ENCODE data around the gene TLDC2.

DNA sequence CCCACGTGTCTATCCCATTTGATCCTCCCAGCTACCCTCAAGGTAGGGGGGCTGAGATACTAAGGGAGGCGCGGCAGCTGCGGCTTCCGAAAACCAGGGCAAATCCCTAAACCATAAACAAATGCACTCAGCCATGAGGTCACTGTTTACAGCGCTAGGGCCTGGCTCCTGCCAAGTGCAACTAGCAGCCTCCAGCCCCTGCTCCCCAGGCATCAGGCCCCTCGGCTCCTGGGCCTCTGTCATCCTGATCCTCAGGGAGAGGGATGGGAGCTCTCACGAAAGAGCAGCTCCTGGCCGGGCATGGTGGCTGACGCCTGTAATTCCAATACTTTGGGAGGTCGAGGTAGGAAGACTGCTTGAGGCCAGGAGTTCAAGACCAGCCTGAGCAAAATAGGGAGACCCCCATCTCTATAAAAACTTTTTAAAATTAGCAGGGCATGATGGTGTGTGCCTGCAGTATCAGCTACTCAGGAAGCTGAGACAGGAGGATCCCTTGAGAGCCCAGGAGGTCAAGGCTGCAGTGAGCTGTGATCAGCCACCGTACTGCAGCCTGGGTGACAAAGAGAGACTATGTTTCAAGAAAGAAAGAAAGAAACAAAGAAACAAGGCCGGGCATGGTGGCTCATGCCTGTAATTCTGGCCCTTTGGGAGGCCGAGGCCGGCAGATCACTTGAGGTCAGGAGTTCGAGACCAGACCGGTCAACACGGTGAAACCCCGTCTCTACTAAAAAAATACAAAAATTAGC, 42.5 kb upstream of the TLDC2 start:
- TF ChIP-seq, protein P1, sequence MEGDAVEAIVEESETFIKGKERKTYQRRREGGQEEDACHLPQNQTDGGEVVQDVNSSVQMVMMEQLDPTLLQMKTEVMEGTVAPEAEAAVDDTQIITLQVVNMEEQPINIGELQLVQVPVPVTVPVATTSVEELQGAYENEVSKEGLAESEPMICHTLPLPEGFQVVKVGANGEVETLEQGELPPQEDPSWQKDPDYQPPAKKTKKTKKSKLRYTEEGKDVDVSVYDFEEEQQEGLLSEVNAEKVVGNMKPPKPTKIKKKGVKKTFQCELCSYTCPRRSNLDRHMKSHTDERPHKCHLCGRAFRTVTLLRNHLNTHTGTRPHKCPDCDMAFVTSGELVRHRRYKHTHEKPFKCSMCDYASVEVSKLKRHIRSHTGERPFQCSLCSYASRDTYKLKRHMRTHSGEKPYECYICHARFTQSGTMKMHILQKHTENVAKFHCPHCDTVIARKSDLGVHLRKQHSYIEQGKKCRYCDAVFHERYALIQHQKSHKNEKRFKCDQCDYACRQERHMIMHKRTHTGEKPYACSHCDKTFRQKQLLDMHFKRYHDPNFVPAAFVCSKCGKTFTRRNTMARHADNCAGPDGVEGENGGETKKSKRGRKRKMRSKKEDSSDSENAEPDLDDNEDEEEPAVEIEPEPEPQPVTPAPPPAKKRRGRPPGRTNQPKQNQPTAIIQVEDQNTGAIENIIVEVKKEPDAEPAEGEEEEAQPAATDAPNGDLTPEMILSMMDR (IDR thresholded peaks at IDR 0.05; ENCODE audit: insufficient read depth, low read length), result no peak
- TF ChIP-seq, protein P2, sequence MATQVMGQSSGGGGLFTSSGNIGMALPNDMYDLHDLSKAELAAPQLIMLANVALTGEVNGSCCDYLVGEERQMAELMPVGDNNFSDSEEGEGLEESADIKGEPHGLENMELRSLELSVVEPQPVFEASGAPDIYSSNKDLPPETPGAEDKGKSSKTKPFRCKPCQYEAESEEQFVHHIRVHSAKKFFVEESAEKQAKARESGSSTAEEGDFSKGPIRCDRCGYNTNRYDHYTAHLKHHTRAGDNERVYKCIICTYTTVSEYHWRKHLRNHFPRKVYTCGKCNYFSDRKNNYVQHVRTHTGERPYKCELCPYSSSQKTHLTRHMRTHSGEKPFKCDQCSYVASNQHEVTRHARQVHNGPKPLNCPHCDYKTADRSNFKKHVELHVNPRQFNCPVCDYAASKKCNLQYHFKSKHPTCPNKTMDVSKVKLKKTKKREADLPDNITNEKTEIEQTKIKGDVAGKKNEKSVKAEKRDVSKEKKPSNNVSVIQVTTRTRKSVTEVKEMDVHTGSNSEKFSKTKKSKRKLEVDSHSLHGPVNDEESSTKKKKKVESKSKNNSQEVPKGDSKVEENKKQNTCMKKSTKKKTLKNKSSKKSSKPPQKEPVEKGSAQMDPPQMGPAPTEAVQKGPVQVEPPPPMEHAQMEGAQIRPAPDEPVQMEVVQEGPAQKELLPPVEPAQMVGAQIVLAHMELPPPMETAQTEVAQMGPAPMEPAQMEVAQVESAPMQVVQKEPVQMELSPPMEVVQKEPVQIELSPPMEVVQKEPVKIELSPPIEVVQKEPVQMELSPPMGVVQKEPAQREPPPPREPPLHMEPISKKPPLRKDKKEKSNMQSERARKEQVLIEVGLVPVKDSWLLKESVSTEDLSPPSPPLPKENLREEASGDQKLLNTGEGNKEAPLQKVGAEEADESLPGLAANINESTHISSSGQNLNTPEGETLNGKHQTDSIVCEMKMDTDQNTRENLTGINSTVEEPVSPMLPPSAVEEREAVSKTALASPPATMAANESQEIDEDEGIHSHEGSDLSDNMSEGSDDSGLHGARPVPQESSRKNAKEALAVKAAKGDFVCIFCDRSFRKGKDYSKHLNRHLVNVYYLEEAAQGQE (IDR thresholded peaks at IDR 0.05; ENCODE audit: insufficient replicate concordance, low read depth), result no peak
